K562 (cell line): ENCODE measurements around the gene PDE3A. TPM values are rescaled to one million over a fixed set of nuclear protein-coding genes. Genes with fewer than 3 reads are reported as not detected.

Source experiments
- ATAC-seq: fragments of 200-7000 bp; cut with Tn5 transposase; 3 replicates; pipeline ENCODE4 v1.9.1; 2020; ENCODE audit warnings: moderate library complexity
- BruUV-seq: library from RNA; stranded (reverse); fragments of 400-500 nt; replicated peaks from 2 replicates; lab custom pipeline; 2021; lab: Mats Ljungman, UMichigan
- CTCF ChIA-PET: fragments of 300-600 bp; formaldehyde crosslinking; extraction: SDS; loops from one replicate; lab custom pipeline; 2021; ENCODE audit warnings: low intra/inter-chr PET ratio; lab: Yijun Ruan, JAX
- POLR2A ChIA-PET: fragments of 300-600, 350-650 bp; sonication (Branson Sonifier 250); formaldehyde crosslinking; extraction: SDS; loops from one replicate; lab custom pipeline; 2021; ENCODE audit warnings: antibody characterized with exemption, inconsistent platforms; lab: Yijun Ruan, JAX
- DNase-seq, 4 experiments: peaks; one replicate each; pipeline versions ENCODE4 v3.0.0 to v3.0.0-alpha.2; 2011 to 2018; ENCODE audit warnings: low spot score in 3 of 4, mixed read lengths in 3 of 4; ENCODE audit errors: extremely low read depth in 1 of 4
- FAIRE-seq: peaks from 2 replicates; lab custom pipeline; 2011; peaks lifted over from hg19 to GRCh38; lab: Jason Lieb, UNC
- H2AFZ ChIP-seq: 2 replicates; pipeline ENCODE4 v1.6.0; 2011; ENCODE audit warnings: low read depth, low read length, control low read depth, inconsistent platforms
- H3K27ac ChIP-seq: fragments of 200-600 bp; 3 replicates; pipeline ENCODE4 v1.8.0; 2011; ENCODE audit warnings: low read depth, mild to moderate bottlenecking, control low read depth, inconsistent platforms, low read length, moderate library complexity, mixed read lengths; ENCODE audit errors: extremely low read depth
- H3K27me3 ChIP-seq, 2 experiments: fragments of 300-600 bp in 1 of 2; 2 replicates in 1 of 2; 3 replicates in 1 of 2; pipeline versions ENCODE4 v1.6.0 to v1.8.0; 2011; ENCODE audit warnings: inconsistent platforms in 2 of 2, low read length in 2 of 2, mild to moderate bottlenecking in 1 of 2, mixed read lengths in 1 of 2, moderate library complexity in 1 of 2; ENCODE audit not compliant: control insufficient read depth in 2 of 2, insufficient read depth in 2 of 2
- H3K36me3 ChIP-seq: fragments of 300-600 bp; 3 replicates; pipeline ENCODE4 v1.8.0; 2011; ENCODE audit warnings: mild to moderate bottlenecking, low read length, inconsistent platforms; ENCODE audit not compliant: control insufficient read depth, insufficient read depth
- H3K4me1 ChIP-seq, 2 experiments: fragments of 200-600 bp in 1 of 2; replicated peaks in 1 of 2; 2 replicates in 1 of 2; 3 replicates in 1 of 2; pipeline versions ENCODE4 v1.5.1 to v1.8.0; 2011; ENCODE audit warnings: inconsistent platforms in 2 of 2, low read length in 2 of 2, mild to moderate bottlenecking in 1 of 2, mixed read lengths in 1 of 2, moderate library complexity in 1 of 2; ENCODE audit not compliant: control insufficient read depth in 2 of 2, insufficient read depth in 2 of 2
- H3K4me2 ChIP-seq: 2 replicates; pipeline ENCODE4 v1.6.1; 2011; ENCODE audit warnings: low read length, control low read depth, inconsistent platforms, mixed read lengths; ENCODE audit not compliant: insufficient read depth
- H3K4me3 ChIP-seq: fragments of 200-600 bp; sonication (generic), shearing (Covaris generic); 2 replicates; pipeline ENCODE4 v1.5.1; 2016; ENCODE audit warnings: control low read depth, inconsistent platforms
- H3K79me2 ChIP-seq: fragments of 200-600 bp; 3 replicates; pipeline ENCODE4 v1.8.0; 2011; ENCODE audit warnings: low read length, inconsistent platforms; ENCODE audit not compliant: control insufficient read depth, insufficient read depth
- H3K9ac ChIP-seq, 2 experiments: 2 replicates each; pipeline versions ENCODE4 v1.6.0 to v1.6.1; 2011; ENCODE audit warnings: low read depth in 2 of 2, low read length in 2 of 2, control low read depth in 1 of 2, inconsistent platforms in 1 of 2, mild to moderate bottlenecking in 1 of 2, mixed read lengths in 1 of 2; ENCODE audit not compliant: insufficient read depth in 1 of 2
- H3K9me1 ChIP-seq: one replicate; pipeline ENCODE4 v1.6.0; 2011; ENCODE audit warnings: inconsistent platforms, mild to moderate bottlenecking, low read length, moderate library complexity; ENCODE audit not compliant: control insufficient read depth, insufficient read depth
- H3K9me3 ChIP-seq: replicated peaks from 2 replicates; pipeline ENCODE4 v1.5.1; 2011; ENCODE audit warnings: low read depth, low read length, inconsistent platforms; ENCODE audit not compliant: control insufficient read depth, insufficient read depth
- H4K20me1 ChIP-seq: replicated peaks from 2 replicates; pipeline ENCODE4 v1.6.1; 2011; ENCODE audit warnings: low read length, inconsistent platforms, mixed read lengths; ENCODE audit not compliant: control insufficient read depth, insufficient read depth
- MNT ChIP-seq, 2 experiments: fragments of 450-650 bp; conservative IDR thresholded peaks; 2 replicates each; pipeline ENCODE4 v1.6.1; 2017; ENCODE audit warnings: mild to moderate bottlenecking in 2 of 2, moderate library complexity in 2 of 2
- POLR2H ChIP-seq: IDR thresholded peaks from 2 replicates; pipeline ENCODE4 v1.6.1; 2016; ENCODE audit warnings: missing genetic modification characterization, low read depth, mild to moderate bottlenecking, control low read depth, missing compliant biosample characterization, moderate library complexity
- PRMT5 ChIP-seq: sonication (generic); formaldehyde crosslinking; IDR thresholded peaks from 2 replicates; pipeline ENCODE4 v1.5.0; 2020; ENCODE audit warnings: missing genetic modification reagents
- RBM15 ChIP-seq: fragments of 200-400 bp; formaldehyde crosslinking; IDR thresholded peaks from 2 replicates; pipeline ENCODE4 v1.6.1; 2018; ENCODE audit warnings: mild to moderate bottlenecking, low read length, moderate library complexity; ENCODE audit not compliant: insufficient read depth
- SNIP1 ChIP-seq: fragments of 450-650 bp; IDR thresholded peaks from 2 replicates; pipeline ENCODE4 v1.7.1; 2017; ENCODE audit warnings: low read depth, mild to moderate bottlenecking
- ZKSCAN8 ChIP-seq: fragments of 200-800 bp; sonication (Bioruptor generic); IDR thresholded peaks from 2 replicates; pipeline ENCODE4 v1.6.1; 2016; ENCODE audit warnings: missing genetic modification characterization, missing compliant biosample characterization
- ZNF507 ChIP-seq: conservative IDR thresholded peaks from 2 replicates; pipeline ENCODE4 v1.6.1; 2017; ENCODE audit warnings: missing genetic modification characterization, missing compliant biosample characterization
- WGBS: fragments of 100-300 bp; shearing (Covaris generic); methylation state at CpG from one replicate; pipeline ENCODE4 v1.1.6; 2016; ENCODE audit warnings: low coverage, mixed read lengths; ENCODE audit not compliant: insufficient coverage; ENCODE audit errors: missing lambda C conversion rate; 5-methylcytosine and 5-hydroxymethylcytosine counted together
- in situ Hi-C: fragments of 300-500 bp; cut with MboI; formaldehyde crosslinking; loops from 4 replicates; pipeline ENCODE4 v1.15.0; 2018; ENCODE audit warnings: inconsistent platforms, mixed read lengths
- intact Hi-C: fragments of 100-400 bp; cut with micrococcal nuclease; formaldehyde crosslinking; loops from 2 replicates; pipeline ENCODE4 v1.14.2; 2022
- polyA plus RNA-seq, 8 experiments: library from polyadenylated mRNA; depleted of rRNA in 4 of 8; stranded (reverse) in 5 of 8; unstranded in 3 of 8; fragments of >200 nt; fragmentation: Nextera tagmentation in 2 of 8; fragmentation: Illumina TruSeq in 1 of 8; extraction: Ambion mirVana in 2 of 8; extraction: Trizol in 1 of 8; gene quantifications; 2 replicates each; pipeline versions ENCODE4 v1.2.1 to v1.2.3, GENCODE V29; 2011 to 2014; ENCODE audit warnings: inconsistent platforms in 1 of 8, missing spikeins in 1 of 8
- total RNA-seq, 7 experiments: library from RNA; depleted of rRNA in 6 of 7; stranded (reverse); fragments of >200 nt in 6 of 7; fragmentation: Illumina TruSeq in 2 of 7; extraction: Trizol in 2 of 7; gene quantifications; 2 replicates each; pipeline versions ENCODE4 v1.2.1 to v1.2.3, GENCODE V29; 2011 to 2021; ENCODE audit warnings: low replicate concordance in 1 of 7
- TF ChIP-seq, protein P1 (sequence below): fragments of 250-450 bp; sonication (Bioruptor Pico); IDR thresholded peaks from 2 replicates; pipeline ENCODE4 v1.8.0; 2022; ENCODE audit warnings: inconsistent platforms
- TF ChIP-seq, protein P2 (sequence below): fragments of 250-450 bp; sonication (Bioruptor Pico); IDR thresholded peaks from 2 replicates; pipeline ENCODE4 v1.5.0; 2020; ENCODE audit warnings: mild to moderate bottlenecking, borderline replicate concordance

The PDE3A gene
- total and polyA plus RNA-seq, 9 of the 15 experiments (the other 6 are each of a cell fraction or from before 2014, with no cell fraction given), result 0.02 TPM; not detected in 8

DNA sequence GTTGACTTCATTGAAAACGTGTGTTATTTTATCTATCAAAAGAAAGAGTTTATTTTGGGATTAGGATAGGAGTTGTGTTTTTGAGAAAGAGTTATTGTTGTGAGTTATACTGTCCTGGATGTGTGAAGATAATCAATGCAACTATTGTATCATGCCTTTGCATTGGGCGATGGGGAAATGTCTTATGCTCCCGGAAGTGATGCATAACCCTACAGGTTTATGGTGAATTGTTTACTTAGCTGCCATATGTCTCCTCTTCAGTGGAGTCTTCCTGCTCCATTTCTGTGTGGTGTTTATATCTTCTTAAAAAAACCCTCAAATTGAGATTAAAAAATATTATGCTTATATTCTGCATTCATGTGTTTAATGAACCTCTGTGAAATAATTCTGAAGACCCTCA lies 6.5 kb downstream of the PDE3A start:
- H3K36me3 ChIP-seq, result no peaks in the 10 kb centered on the region
- H3K9ac ChIP-seq, result no peak overlapping the region
- CTCF ChIA-PET, result no interaction called here
- no peaks in the 10 kb centered on the region for H3K4me1 ChIP-seq
- H3K27ac ChIP-seq, result no peak overlapping the region
- FAIRE-seq, result no peak
- no peaks in the 10 kb centered on the region for H4K20me1 ChIP-seq
- no peak overlapping the region for H3K4me3 ChIP-seq
- intact Hi-C loops, result no loop called here
- H3K9me1 ChIP-seq, result no peaks in the 10 kb centered on the region
- in situ Hi-C loops, result no loop called here
- ATAC-seq, result no peak
- H3K27me3 ChIP-seq, result no peaks in the 10 kb centered on the region
- no peaks in the 10 kb centered on the region for H3K79me2 ChIP-seq
- no peak overlapping the region for H3K4me2 ChIP-seq
- H2AFZ ChIP-seq, result no peak overlapping the region
- TF ChIP-seq MNT (conservative IDR thresholded peaks at IDR 0.05) (no peak), RBM15 (no peak), SNIP1 (no peak), ZKSCAN8 (no peak), PRMT5 (CRISPR knock-in tag) (no peak), ZNF507 (no peak), POLR2H (no peak)
- TF ChIP-seq, protein P1, sequence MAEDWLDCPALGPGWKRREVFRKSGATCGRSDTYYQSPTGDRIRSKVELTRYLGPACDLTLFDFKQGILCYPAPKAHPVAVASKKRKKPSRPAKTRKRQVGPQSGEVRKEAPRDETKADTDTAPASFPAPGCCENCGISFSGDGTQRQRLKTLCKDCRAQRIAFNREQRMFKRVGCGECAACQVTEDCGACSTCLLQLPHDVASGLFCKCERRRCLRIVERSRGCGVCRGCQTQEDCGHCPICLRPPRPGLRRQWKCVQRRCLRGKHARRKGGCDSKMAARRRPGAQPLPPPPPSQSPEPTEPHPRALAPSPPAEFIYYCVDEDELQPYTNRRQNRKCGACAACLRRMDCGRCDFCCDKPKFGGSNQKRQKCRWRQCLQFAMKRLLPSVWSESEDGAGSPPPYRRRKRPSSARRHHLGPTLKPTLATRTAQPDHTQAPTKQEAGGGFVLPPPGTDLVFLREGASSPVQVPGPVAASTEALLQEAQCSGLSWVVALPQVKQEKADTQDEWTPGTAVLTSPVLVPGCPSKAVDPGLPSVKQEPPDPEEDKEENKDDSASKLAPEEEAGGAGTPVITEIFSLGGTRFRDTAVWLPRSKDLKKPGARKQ, result no peak
- TF ChIP-seq, protein P2, sequence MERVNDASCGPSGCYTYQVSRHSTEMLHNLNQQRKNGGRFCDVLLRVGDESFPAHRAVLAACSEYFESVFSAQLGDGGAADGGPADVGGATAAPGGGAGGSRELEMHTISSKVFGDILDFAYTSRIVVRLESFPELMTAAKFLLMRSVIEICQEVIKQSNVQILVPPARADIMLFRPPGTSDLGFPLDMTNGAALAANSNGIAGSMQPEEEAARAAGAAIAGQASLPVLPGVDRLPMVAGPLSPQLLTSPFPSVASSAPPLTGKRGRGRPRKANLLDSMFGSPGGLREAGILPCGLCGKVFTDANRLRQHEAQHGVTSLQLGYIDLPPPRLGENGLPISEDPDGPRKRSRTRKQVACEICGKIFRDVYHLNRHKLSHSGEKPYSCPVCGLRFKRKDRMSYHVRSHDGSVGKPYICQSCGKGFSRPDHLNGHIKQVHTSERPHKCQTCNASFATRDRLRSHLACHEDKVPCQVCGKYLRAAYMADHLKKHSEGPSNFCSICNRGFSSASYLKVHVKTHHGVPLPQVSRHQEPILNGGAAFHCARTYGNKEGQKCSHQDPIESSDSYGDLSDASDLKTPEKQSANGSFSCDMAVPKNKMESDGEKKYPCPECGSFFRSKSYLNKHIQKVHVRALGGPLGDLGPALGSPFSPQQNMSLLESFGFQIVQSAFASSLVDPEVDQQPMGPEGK (CRISPR knock-in tag), result no peak
- POLR2A ChIA-PET, result no interaction called here
- no peak for DNase-seq
- BruUV-seq, result no TSS peak
- WGBS, result 0% methylated on average over 3 of the region's 3 CpGs
- H3K9me3 ChIP-seq, result no peaks in the 10 kb centered on the region
